Tibial artery (tissue), 4 donors: Measurements from ENCODE around the gene C17orf75.

ENCODE experiments used
- DNase-seq, 2 donors: peaks; one replicate each; pipeline ENCODE4 v3.0.0-alpha.2; 2019
- H3K27ac ChIP-seq, 2 donors: fragments of 200-600 bp; sonication (generic) in 1 of 2; 1 replicate in 1 of 2; 2 replicates in 1 of 2; pipeline ENCODE4 v1.5.1; 2018 to 2019; ENCODE audit warnings: mild to moderate bottlenecking in 1 of 2
- H3K27me3 ChIP-seq, 2 donors: fragments of 200-600 bp; sonication (generic) in 1 of 2; one replicate each; pipeline versions ENCODE4 v1.5.1 to v1.6.0; 2016 to 2019
- H3K36me3 ChIP-seq, 3 donors: fragments of 200-600 bp; sonication (generic) in 2 of 3; one replicate each; pipeline ENCODE4 v1.5.1; 2016 to 2019; ENCODE audit warnings: mild to moderate bottlenecking in 2 of 3
- H3K4me1 ChIP-seq, 4 donors: fragments of 200-600 bp; sonication (generic) in 2 of 4; 1 replicate in 3 of 4; 2 replicates in 1 of 4; pipeline ENCODE4 v1.5.1; 2016 to 2019
- H3K4me3 ChIP-seq, 2 donors: fragments of 200-600 bp; sonication (generic) in 1 of 2; 1 replicate in 1 of 2; 2 replicates in 1 of 2; pipeline ENCODE4 v1.5.1; 2018 to 2019; ENCODE audit warnings: mild to moderate bottlenecking in 2 of 2
- H3K9me3 ChIP-seq, 3 donors: fragments of 200-600 bp; sonication (generic) in 1 of 3; one replicate each; pipeline ENCODE4 v1.5.1; 2016 to 2019
- intact Hi-C: fragments of 100-400 bp; cut with DNase I; formaldehyde crosslinking; loops from one replicate; pipeline ENCODE4 v1.15.0; 2023; ENCODE audit warnings: low total_unique reads
- TF ChIP-seq, protein P1 (sequence below), 2 experiments: fragments of 200-600 bp in 1 of 2; fragments of 450-650 bp in 1 of 2; IDR thresholded peaks; one replicate each; pipeline ENCODE4 v1.5.1; 2017 to 2019; ENCODE audit warnings: antibody characterized with exemption in 2 of 2, mild to moderate bottlenecking in 1 of 2, moderate library complexity in 1 of 2

C17orf75 gene

DNA sequence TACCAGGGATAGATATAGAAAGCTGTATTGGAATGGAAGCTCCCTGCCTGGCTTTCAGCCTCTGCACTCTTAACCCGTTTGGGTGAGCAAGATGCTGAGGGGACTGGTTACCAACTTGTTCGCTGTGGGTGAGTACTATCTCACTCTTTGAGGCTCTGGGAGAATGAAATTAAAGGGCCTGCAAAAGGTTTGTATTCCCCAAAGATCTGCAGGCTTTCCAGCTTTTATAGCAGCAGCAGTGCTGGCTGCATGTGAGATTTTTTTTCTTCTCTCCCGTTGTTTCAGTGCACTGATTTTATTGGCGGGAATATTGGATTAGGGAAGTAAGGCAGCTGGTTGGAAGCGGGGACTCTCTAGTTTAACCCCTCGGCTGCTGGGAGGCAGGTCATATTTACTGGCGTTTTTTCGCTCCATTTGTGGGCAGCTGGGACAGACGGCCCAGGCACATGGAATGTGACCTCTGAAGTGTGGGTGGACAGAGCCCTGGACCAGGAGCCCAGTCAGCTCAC is 30.9 kb downstream of the C17orf75 start:
- DNase-seq, result no peak
- Histone ChIP-seq H3K4me1 (peaks cover 0 to 8% (median 4%) of the 10 kb centered on the region in 4 donors), H3K27ac (no peak overlapping the region), H3K27me3 (no peaks in the 10 kb centered on the region), H3K9me3 (no peaks in the 10 kb centered on the region), H3K36me3 (no peaks in the 10 kb centered on the region), H3K4me3 (peak overlapping the region; percentile 29 to 32)
- intact Hi-C loops, result no loop called here
- TF ChIP-seq, protein P1, sequence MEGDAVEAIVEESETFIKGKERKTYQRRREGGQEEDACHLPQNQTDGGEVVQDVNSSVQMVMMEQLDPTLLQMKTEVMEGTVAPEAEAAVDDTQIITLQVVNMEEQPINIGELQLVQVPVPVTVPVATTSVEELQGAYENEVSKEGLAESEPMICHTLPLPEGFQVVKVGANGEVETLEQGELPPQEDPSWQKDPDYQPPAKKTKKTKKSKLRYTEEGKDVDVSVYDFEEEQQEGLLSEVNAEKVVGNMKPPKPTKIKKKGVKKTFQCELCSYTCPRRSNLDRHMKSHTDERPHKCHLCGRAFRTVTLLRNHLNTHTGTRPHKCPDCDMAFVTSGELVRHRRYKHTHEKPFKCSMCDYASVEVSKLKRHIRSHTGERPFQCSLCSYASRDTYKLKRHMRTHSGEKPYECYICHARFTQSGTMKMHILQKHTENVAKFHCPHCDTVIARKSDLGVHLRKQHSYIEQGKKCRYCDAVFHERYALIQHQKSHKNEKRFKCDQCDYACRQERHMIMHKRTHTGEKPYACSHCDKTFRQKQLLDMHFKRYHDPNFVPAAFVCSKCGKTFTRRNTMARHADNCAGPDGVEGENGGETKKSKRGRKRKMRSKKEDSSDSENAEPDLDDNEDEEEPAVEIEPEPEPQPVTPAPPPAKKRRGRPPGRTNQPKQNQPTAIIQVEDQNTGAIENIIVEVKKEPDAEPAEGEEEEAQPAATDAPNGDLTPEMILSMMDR (IDR thresholded peaks at IDR 0.05), result no peak

DNA sequence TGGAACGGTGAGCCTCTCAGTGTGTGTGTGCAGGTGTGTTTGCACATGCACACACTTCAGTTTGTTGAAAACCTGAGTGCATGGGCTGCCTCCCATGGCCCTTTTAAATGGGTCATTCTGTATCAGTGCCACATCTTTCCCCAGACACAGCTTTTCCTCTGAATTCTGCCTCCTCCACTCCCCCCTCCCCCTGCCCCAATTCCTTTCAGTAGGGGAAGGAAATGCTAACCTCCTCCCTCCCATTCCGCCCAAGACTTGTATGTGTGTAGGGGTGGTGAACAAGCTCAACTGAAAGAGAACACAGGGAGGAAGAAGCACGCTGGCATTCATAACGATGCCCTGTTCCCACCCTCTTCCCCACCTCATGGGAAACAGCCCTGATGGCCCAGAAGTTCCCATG is 34.3 kb downstream of the C17orf75 start:
- no peak overlapping the region for H3K27ac ChIP-seq
- no peak for DNase-seq
- no peaks in the 10 kb centered on the region for H3K36me3 ChIP-seq
- H3K27me3 ChIP-seq, result no peaks in the 10 kb centered on the region
- peaks cover 0 to 8% (median 4%) of the 10 kb centered on the region in 4 donors for H3K4me1 ChIP-seq
- no peak overlapping the region for H3K4me3 ChIP-seq
- TF ChIP-seq, protein P1 (IDR thresholded peaks at IDR 0.05), result no peak
- H3K9me3 ChIP-seq, result no peaks in the 10 kb centered on the region
- intact Hi-C loops, result no loop called here

DNA sequence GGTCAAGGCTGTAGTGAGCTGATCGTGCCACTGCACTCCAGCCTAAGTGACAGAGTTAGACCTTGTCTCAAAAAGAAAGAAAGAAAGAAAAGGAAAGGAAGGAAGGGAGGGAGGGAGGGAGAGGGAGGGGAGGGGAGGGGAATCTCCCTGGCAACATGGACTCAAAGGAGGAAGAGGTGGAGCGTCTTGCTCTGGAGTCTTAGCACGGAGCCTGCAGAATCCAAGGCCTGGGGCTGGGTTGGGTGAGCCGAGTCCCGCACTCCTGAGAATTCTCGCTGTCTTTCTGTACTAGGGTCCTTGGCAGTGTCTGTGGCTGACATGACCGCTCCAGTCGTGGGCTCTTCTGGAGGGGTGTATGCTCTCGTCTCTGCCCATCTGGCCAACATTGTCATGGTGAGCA is 36.9 kb downstream of the C17orf75 start:
- intact Hi-C loops, result no loop called here
- Histone ChIP-seq H3K4me1 (no peaks in the 10 kb centered on the region), H3K27me3 (no peaks in the 10 kb centered on the region), H3K9me3 (no peaks in the 10 kb centered on the region), H3K27ac (no peak overlapping the region), H3K36me3 (no peaks in the 10 kb centered on the region), H3K4me3 (no peak overlapping the region)
- TF ChIP-seq, protein P1 (IDR thresholded peaks at IDR 0.05), result no peak
- no peak for DNase-seq

DNA sequence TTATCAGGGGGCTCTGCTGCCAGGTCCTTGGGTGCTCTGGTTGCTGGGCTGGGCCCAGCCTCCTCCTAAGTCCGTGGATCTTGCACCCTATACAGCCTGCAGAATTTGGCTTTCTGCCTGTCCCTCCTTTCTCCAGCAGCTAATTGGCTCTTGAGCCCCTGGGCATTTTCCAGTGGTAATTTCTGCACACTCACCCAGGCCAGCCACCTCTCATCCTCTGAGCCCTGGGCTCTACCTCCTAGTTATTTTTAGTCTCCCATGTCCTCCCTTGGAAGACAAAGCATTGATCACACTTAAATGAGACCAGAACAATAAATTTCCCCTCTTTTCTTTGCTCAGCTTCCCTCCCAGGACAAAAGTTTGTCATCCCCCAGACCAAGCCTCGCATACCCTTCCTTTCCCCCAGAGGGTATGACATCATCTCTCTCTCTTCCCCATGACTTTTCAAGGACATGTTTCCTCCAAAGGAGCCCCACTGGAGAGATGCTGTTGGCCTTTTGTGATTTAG is 38.1 kb downstream of the C17orf75 start:
- Histone ChIP-seq H3K4me1 (no peaks in the 10 kb centered on the region), H3K4me3 (no peak overlapping the region), H3K27me3 (no peaks in the 10 kb centered on the region), H3K9me3 (no peaks in the 10 kb centered on the region), H3K27ac (no peak overlapping the region), H3K36me3 (no peaks in the 10 kb centered on the region)
- intact Hi-C loops, result no loop called here
- no peak for DNase-seq
- TF ChIP-seq, protein P1 (IDR thresholded peaks at IDR 0.05), result no peak

DNA sequence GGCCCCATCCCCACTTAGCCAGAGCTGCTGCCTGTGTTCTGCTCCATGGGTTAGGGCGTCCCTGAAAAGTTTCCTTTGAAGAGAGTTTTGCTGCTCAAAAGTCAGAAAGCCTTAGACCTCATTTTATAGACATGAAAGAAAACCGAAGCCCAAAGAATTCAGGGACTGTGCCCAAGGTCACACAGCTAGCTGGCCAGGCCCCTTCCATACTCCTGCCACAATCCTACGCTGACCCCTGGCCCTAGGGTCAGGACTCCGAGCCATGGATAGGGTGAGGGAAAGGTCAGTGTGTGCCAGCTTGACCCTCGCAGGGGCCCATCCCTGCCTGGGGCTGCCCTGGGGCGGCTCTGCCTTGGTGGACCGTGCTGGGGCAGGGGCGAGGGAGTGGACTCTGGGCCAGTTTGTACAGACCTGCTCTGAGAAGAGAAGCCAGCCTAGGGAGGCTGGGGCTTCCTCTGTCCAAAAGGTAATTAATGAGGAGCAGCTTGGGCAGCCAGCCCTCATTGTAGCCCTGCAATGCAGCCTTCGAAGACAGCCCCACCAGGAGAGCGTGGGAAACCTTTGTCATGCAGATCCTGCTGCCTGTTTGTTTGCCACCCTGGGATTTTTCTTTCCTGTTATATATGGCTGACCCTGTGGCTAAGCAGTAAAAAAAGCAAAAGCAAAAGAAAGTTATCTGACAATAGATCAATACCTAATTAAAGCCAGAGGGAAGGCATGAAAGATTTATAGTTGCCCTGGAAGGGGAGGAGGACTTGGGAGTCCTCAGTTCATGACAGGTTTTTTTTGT is 38.9 kb downstream of the C17orf75 start:
- Histone ChIP-seq H3K27me3 (no peaks in the 10 kb centered on the region), H3K27ac (no peak overlapping the region), H3K4me1 (no peaks in the 10 kb centered on the region), H3K36me3 (no peaks in the 10 kb centered on the region), H3K4me3 (no peak overlapping the region), H3K9me3 (no peaks in the 10 kb centered on the region)
- TF ChIP-seq, protein P1 (IDR thresholded peaks at IDR 0.05), result no peak
- intact Hi-C loops, result no loop called here
- no peak for DNase-seq
